Gastrocnemius medialis (tissue), 4 donors: Measurements from ENCODE around the gene SRGAP3. TPM values are rescaled to one million over a fixed set of nuclear protein-coding genes. Genes with fewer than 3 reads are reported as not detected.

ENCODE experiments used
- ATAC-seq, 2 donors: fragments of 150-250 bp; one replicate each; pipeline ENCODE4 v1.9.1; 2016
- DNase-seq, 2 donors: peaks; one replicate each; pipeline ENCODE4 v3.0.0-alpha.2; 2019
- H3K27ac ChIP-seq, 4 donors: fragments of 200-600 bp; sonication (generic); 1 replicate in 1 of 4; 2 replicates in 3 of 4; pipeline ENCODE4 v1.5.1; 2016 to 2018; ENCODE audit warnings: mild to moderate bottlenecking in 2 of 4, moderate library complexity in 1 of 4
- H3K27me3 ChIP-seq, 3 donors: fragments of 200-600 bp; sonication (generic) in 2 of 3; 1 replicate in 1 of 3; 2 replicates in 2 of 3; pipeline versions ENCODE4 v1.5.1 to v1.6.0; 2016 to 2019; ENCODE audit warnings: mild to moderate bottlenecking in 1 of 3, moderate library complexity in 1 of 3
- H3K36me3 ChIP-seq, 2 donors: fragments of 200-600 bp; sonication (generic) in 1 of 2; one replicate each; pipeline ENCODE4 v1.5.1; 2017 to 2018
- H3K4me1 ChIP-seq, 2 donors: fragments of 200-600 bp; sonication (generic) in 1 of 2; one replicate each; pipeline ENCODE4 v1.5.1; 2016 to 2017; ENCODE audit warnings: mild to moderate bottlenecking in 2 of 2
- H3K4me3 ChIP-seq, 4 donors: fragments of 200-600 bp; sonication (generic) in 3 of 4; 1 replicate in 1 of 4; 2 replicates in 3 of 4; pipeline ENCODE4 v1.5.1; 2016 to 2019; ENCODE audit warnings: mild to moderate bottlenecking in 2 of 4
- H3K9me3 ChIP-seq, 3 donors: fragments of 200-600 bp; sonication (generic) in 2 of 3; 1 replicate in 1 of 3; 2 replicates in 2 of 3; pipeline ENCODE4 v1.5.1; 2016 to 2019
- POLR2A ChIP-seq, 2 donors: fragments of 450-650 bp; IDR thresholded peaks; one replicate each; pipeline ENCODE4 v1.6.1; 2017; ENCODE audit warnings: antibody characterized with exemption in 2 of 2, mild to moderate bottlenecking in 2 of 2, moderate library complexity in 2 of 2
- in situ Hi-C, 4 donors: fragments of 200-750 bp; cut with MboI; loops; one replicate each; pipeline versions ENCODE4 v1.15.0 to v1.8.0; 2017; ENCODE audit warnings: low sequenced_read_pairs in 4 of 4
- intact Hi-C: fragments of 100-400 bp; cut with DNase I; formaldehyde crosslinking; loops from one replicate; pipeline ENCODE4 v1.15.1; 2023; ENCODE audit warnings: low total_unique reads
- total RNA-seq, 4 donors: library from RNA; depleted of rRNA; stranded (reverse); fragments of >200 nt; gene quantifications; one replicate each; pipeline versions ENCODE4 v1.1.0 to v1.2.3, GENCODE V29; 2016
- TF ChIP-seq, protein P1 (sequence below), 5 experiments: fragments of 450-650 bp in 3 of 5; fragments of 200-600 bp in 2 of 5; sonication (generic) in 2 of 5; IDR thresholded peaks in 4 of 5; conservative IDR thresholded peaks in 1 of 5; 1 replicate in 4 of 5; 2 replicates in 1 of 5; pipeline ENCODE4 v1.5.1; 2016 to 2019; ENCODE audit warnings: antibody characterized with exemption in 5 of 5, mild to moderate bottlenecking in 3 of 5, moderate library complexity in 3 of 5

Gene SRGAP3
- total RNA-seq, 4 donors from 2014 or later, result 1.3 to 2.3 (median 1.8) TPM

DNA sequence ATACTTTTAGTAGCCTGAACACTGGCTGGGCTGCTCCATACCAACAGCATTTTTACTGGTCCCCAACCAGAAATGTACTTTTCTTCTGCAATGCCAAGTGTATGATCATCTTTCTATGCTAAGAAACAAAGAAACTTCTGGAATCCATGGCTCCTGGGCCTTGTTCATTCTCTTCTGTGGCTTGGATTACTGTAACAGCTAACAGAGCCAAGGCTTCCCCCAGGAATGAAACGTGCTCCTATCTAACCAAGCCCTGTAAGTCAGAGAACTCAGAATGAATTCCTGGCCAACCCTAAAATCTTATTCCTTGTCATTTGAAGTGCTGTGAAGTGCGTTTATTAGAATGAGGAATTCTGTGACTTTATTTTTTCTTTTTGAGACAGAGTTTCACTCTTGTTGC lies 183.3 kb downstream of the SRGAP3 start:
- Histone ChIP-seq H3K9me3 (no peaks in the 10 kb centered on the region), H3K27ac (no peak overlapping the region), H3K4me1 (no peaks in the 10 kb centered on the region), H3K4me3 (no peak overlapping the region), H3K27me3 (no peaks in the 10 kb centered on the region), H3K36me3 (no peaks in the 10 kb centered on the region)
- DNase-seq, result no peak
- in situ Hi-C loops, result loop anchor here in 3 of 4 donors (5.0 to 10.0 kb wide), 2 partner anchors 81 to 94 kb away; no protein-coding TSS in a partner anchor
- intact Hi-C loops, result loop anchor here (5.0 kb wide), 1 partner anchor 236 kb away; no protein-coding TSS in a partner anchor
- TF ChIP-seq, protein P1, sequence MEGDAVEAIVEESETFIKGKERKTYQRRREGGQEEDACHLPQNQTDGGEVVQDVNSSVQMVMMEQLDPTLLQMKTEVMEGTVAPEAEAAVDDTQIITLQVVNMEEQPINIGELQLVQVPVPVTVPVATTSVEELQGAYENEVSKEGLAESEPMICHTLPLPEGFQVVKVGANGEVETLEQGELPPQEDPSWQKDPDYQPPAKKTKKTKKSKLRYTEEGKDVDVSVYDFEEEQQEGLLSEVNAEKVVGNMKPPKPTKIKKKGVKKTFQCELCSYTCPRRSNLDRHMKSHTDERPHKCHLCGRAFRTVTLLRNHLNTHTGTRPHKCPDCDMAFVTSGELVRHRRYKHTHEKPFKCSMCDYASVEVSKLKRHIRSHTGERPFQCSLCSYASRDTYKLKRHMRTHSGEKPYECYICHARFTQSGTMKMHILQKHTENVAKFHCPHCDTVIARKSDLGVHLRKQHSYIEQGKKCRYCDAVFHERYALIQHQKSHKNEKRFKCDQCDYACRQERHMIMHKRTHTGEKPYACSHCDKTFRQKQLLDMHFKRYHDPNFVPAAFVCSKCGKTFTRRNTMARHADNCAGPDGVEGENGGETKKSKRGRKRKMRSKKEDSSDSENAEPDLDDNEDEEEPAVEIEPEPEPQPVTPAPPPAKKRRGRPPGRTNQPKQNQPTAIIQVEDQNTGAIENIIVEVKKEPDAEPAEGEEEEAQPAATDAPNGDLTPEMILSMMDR (IDR thresholded peaks at IDR 0.05 in 4 of 5, conservative IDR thresholded peaks at IDR 0.05 in 1 of 5), result no peak
- TF ChIP-seq POLR2A (IDR thresholded peaks at IDR 0.05), result no peak
- no peak for ATAC-seq

GRCh38 chr3:9064850-9065249 lies 184.6 kb downstream of the SRGAP3 start:
- Histone ChIP-seq H3K9me3 (no peaks in the 10 kb centered on the region), H3K4me1 (no peaks in the 10 kb centered on the region), H3K36me3 (no peaks in the 10 kb centered on the region), H3K4me3 (no peak overlapping the region), H3K27ac (no peak overlapping the region), H3K27me3 (no peaks in the 10 kb centered on the region)
- intact Hi-C loops (loop anchor here (5.0 kb wide), 1 partner anchor 237 kb away; no protein-coding TSS in a partner anchor), in situ Hi-C loops (loop anchor here in 3 of 4 donors (5.0 to 10.0 kb wide), 2 partner anchors 80 to 93 kb away; no protein-coding TSS in a partner anchor)
- no peak for TF ChIP-seq POLR2A (IDR thresholded peaks at IDR 0.05)
- TF ChIP-seq, protein P1 (IDR thresholded peaks at IDR 0.05 in 4 of 5, conservative IDR thresholded peaks at IDR 0.05 in 1 of 5), result no peak
- no peak for ATAC-seq
- DNase-seq, result no peak

- no peak overlapping the region for H3K4me3 ChIP-seq
- DNase-seq (no peak), ATAC-seq (no peak)
- no peaks in the 10 kb centered on the region for H3K4me1 ChIP-seq
- no peak overlapping the region for H3K27ac ChIP-seq
- no peaks in the 10 kb centered on the region for H3K27me3 ChIP-seq
- no peaks in the 10 kb centered on the region for H3K36me3 ChIP-seq
- no peaks in the 10 kb centered on the region for H3K9me3 ChIP-seq
- in situ Hi-C loops, result loop anchor here in 1 of 4 donors (10.0 kb wide), 1 partner anchor 79 kb away; no protein-coding TSS in a partner anchor
- no peak for TF ChIP-seq POLR2A (IDR thresholded peaks at IDR 0.05)
- TF ChIP-seq, protein P1 (IDR thresholded peaks at IDR 0.05 in 4 of 5, conservative IDR thresholded peaks at IDR 0.05 in 1 of 5), result no peak
- intact Hi-C loops, result no loop called here
These were observed 185.2 kb downstream of the SRGAP3 start for GRCh38 chr3:9064251-9064650.

DNA sequence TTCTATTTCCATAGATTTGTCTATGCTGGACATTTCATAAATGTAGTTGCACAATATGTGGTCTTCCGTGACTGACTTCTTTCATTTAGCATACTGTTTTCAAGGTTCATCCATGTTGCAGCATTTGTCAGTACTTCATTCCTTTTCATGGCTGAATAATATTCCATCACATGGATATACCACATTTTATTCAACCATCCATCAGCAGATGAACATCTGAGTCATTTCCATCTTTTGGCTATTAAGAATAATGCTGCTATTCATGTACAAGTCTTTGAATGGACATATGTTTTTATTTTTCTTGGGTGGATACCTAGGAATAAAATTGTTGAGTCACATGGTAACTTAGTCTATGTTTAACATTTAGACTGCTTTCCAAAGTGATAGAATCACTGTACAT lies 186.9 kb downstream of the SRGAP3 start:
- Histone ChIP-seq H3K4me1 (no peaks in the 10 kb centered on the region), H3K9me3 (no peaks in the 10 kb centered on the region), H3K4me3 (no peak overlapping the region), H3K27me3 (no peaks in the 10 kb centered on the region), H3K27ac (no peak overlapping the region), H3K36me3 (no peaks in the 10 kb centered on the region)
- ATAC-seq (no peak), DNase-seq (no peak)
- TF ChIP-seq POLR2A (IDR thresholded peaks at IDR 0.05), result no peak
- TF ChIP-seq, protein P1 (IDR thresholded peaks at IDR 0.05 in 4 of 5, conservative IDR thresholded peaks at IDR 0.05 in 1 of 5), result no peak
- intact Hi-C loops, result no loop called here
- in situ Hi-C loops, result loop anchor here in 1 of 4 donors (10.0 kb wide), 1 partner anchor 78 kb away; no protein-coding TSS in a partner anchor

GRCh38 chr3:9061634-9062033 lies 187.8 kb downstream of the SRGAP3 start:
- intact Hi-C loops, result no loop called here
- no peaks in the 10 kb centered on the region for H3K4me1 ChIP-seq
- no peak overlapping the region for H3K27ac ChIP-seq
- H3K9me3 ChIP-seq, result no peaks in the 10 kb centered on the region
- no peak overlapping the region for H3K4me3 ChIP-seq
- TF ChIP-seq, protein P1 (IDR thresholded peaks at IDR 0.05 in 4 of 5, conservative IDR thresholded peaks at IDR 0.05 in 1 of 5), result no peak
- TF ChIP-seq POLR2A (IDR thresholded peaks at IDR 0.05), result no peak
- H3K27me3 ChIP-seq, result no peaks in the 10 kb centered on the region
- DNase-seq (no peak), ATAC-seq (no peak)
- in situ Hi-C loops, result loop anchor here in 1 of 4 donors (10.0 kb wide), 1 partner anchor 77 kb away; no protein-coding TSS in a partner anchor
- H3K36me3 ChIP-seq, result no peaks in the 10 kb centered on the region
